Endothelial cell of umbilical vein (primary cell): ENCODE results near the gene MAP3K7CL. TPM values are rescaled to one million over a fixed set of nuclear protein-coding genes. Genes with fewer than 3 reads are reported as not detected.

ENCODE experiments used
- BruUV-seq: library from RNA; stranded (reverse); fragments of 400-500 nt; replicated peaks from 2 replicates; lab custom pipeline; 2021; lab: Mats Ljungman, UMichigan
- CTCF ChIA-PET: fragments of 300-600, 350-600 bp; sonication (Branson Sonifier 250); formaldehyde crosslinking; loops from one replicate; lab custom pipeline; 2021; ENCODE audit warnings: antibody characterized with exemption, inconsistent platforms; lab: Charles Lee
- POLR2A ChIA-PET: fragments of 300-600, 350-600 bp; sonication (Branson Sonifier 250); formaldehyde crosslinking; loops from one replicate; lab custom pipeline; 2021; ENCODE audit warnings: antibody characterized with exemption, inconsistent platforms; lab: Charles Lee
- DNase-seq: peaks from one replicate; pipeline ENCODE4 v3.0.0-alpha.2; 2011; ENCODE audit warnings: low read depth, low spot score
- FAIRE-seq: peaks from 2 replicates; lab custom pipeline; 2011; peaks lifted over from hg19 to GRCh38; lab: Jason Lieb, UNC
- H2AFZ ChIP-seq: 2 replicates; pipeline ENCODE4 v1.6.0; 2012; ENCODE audit warnings: low read depth, low read length, control low read depth, inconsistent platforms
- H3K27ac ChIP-seq: 2 replicates; pipeline ENCODE4 v1.5.1; 2011; ENCODE audit warnings: low read depth, mild to moderate bottlenecking, control low read depth, low read length, moderate library complexity; ENCODE audit not compliant: insufficient read depth
- H3K27me3 ChIP-seq, 2 experiments: 2 replicates each; pipeline versions ENCODE4 v1.6.0 to v1.6.1; 2011; ENCODE audit warnings: low read length in 2 of 2, mixed read lengths in 1 of 2; ENCODE audit not compliant: control insufficient read depth in 2 of 2, insufficient read depth in 2 of 2
- H3K36me3 ChIP-seq, 2 experiments: 2 replicates in 1 of 2; 3 replicates in 1 of 2; pipeline ENCODE4 v1.5.1; 2011; ENCODE audit warnings: low read length in 2 of 2, mild to moderate bottlenecking in 1 of 2, moderate library complexity in 1 of 2; ENCODE audit not compliant: control insufficient read depth in 2 of 2, insufficient read depth in 2 of 2; ENCODE audit errors: extremely low read depth in 1 of 2
- H3K4me1 ChIP-seq: 3 replicates; pipeline ENCODE4 v1.5.1; 2011; ENCODE audit warnings: mild to moderate bottlenecking, low read length; ENCODE audit not compliant: control insufficient read depth, insufficient read depth; ENCODE audit errors: extremely low read depth
- H3K4me2 ChIP-seq: 2 replicates; pipeline ENCODE4 v1.6.1; 2011; ENCODE audit warnings: low read length, control low read depth, mixed read lengths; ENCODE audit not compliant: insufficient read depth
- H3K4me3 ChIP-seq, 3 experiments: fragments of 200-600 bp in 1 of 3; sonication (generic), shearing (Covaris generic) in 1 of 3; replicated peaks in 1 of 3; 2 replicates each; pipeline ENCODE4 v1.5.1; 2011 to 2016; ENCODE audit warnings: control low read depth in 3 of 3, low read length in 3 of 3, mild to moderate bottlenecking in 2 of 3, inconsistent platforms in 1 of 3, low read depth in 1 of 3, moderate library complexity in 1 of 3; ENCODE audit not compliant: insufficient read depth in 1 of 3
- H3K79me2 ChIP-seq: 2 replicates; pipeline ENCODE4 v1.6.0; 2012; ENCODE audit warnings: low read length, inconsistent platforms; ENCODE audit not compliant: control insufficient read depth, insufficient read depth
- H3K9ac ChIP-seq: replicated peaks from 2 replicates; pipeline ENCODE3; 2011; ENCODE audit warnings: low read length, control low read depth; ENCODE audit not compliant: insufficient read depth; ENCODE audit errors: extremely low read depth
- H3K9me1 ChIP-seq: replicated peaks from 3 replicates; pipeline ENCODE4 v1.6.0; 2011; ENCODE audit warnings: mild to moderate bottlenecking, low read length; ENCODE audit not compliant: control insufficient read depth, insufficient read depth; ENCODE audit errors: extremely low read depth
- H3K9me3 ChIP-seq: replicated peaks from 2 replicates; pipeline ENCODE4 v1.5.1; 2012; ENCODE audit warnings: low read length, inconsistent platforms; ENCODE audit not compliant: control insufficient read depth, insufficient read depth
- H4K20me1 ChIP-seq: replicated peaks from 2 replicates; pipeline ENCODE3; 2011; ENCODE audit warnings: mild to moderate bottlenecking, low read length; ENCODE audit not compliant: control insufficient read depth, insufficient read depth; ENCODE audit errors: extremely low read depth
- EZH2 ChIP-seq: IDR thresholded peaks from 2 replicates; pipeline ENCODE4 v1.6.1; 2012; ENCODE audit warnings: borderline replicate concordance, low read depth, mild to moderate bottlenecking, moderate library complexity, low read length, inconsistent platforms; ENCODE audit not compliant: severe bottlenecking
- FOS ChIP-seq: IDR thresholded peaks from 2 replicates; pipeline ENCODE4 v1.6.1; 2011; ENCODE audit warnings: mild to moderate bottlenecking, low read length, moderate library complexity, borderline replicate concordance; ENCODE audit not compliant: insufficient read depth
- GATA2 ChIP-seq: IDR thresholded peaks from 2 replicates; pipeline ENCODE4 v1.7.0; 2011; ENCODE audit warnings: low read depth, mild to moderate bottlenecking, moderate library complexity, mixed read lengths, low read length; ENCODE audit not compliant: insufficient read length, insufficient read depth
- JUN ChIP-seq: IDR thresholded peaks from 2 replicates; pipeline ENCODE4 v1.6.1; 2011; ENCODE audit warnings: borderline replicate concordance, low read depth; ENCODE audit not compliant: insufficient read length, insufficient read depth
- MAX ChIP-seq: IDR thresholded peaks from 2 replicates; pipeline ENCODE4 v1.6.1; 2011; ENCODE audit not compliant: insufficient read depth, insufficient read length
- MYC ChIP-seq: IDR thresholded peaks from one replicate; pipeline ENCODE4 v1.6.1; 2011; ENCODE audit warnings: mild to moderate bottlenecking, low read depth, low read length
- POLR2A ChIP-seq: IDR thresholded peaks from 2 replicates; pipeline ENCODE4 v1.6.1; 2012; ENCODE audit warnings: low read depth, mild to moderate bottlenecking, control low read depth, low read length
- POLR2AphosphoS5 ChIP-seq: IDR thresholded peaks from 2 replicates; pipeline ENCODE4 v1.6.1; 2012; ENCODE audit warnings: low read depth, mild to moderate bottlenecking, control low read depth, low read length, moderate library complexity; ENCODE audit not compliant: insufficient read depth
- dilution Hi-C: fragments of 300-500 bp; cut with MboI; formaldehyde crosslinking; loops from one replicate; pipeline ENCODE4 v1.15.0; 2019; ENCODE audit warnings: low sequenced_read_pairs; ENCODE audit not compliant: extremely low pct_ligation_motif_present
- intact Hi-C: fragments of 100-400 bp; cut with micrococcal nuclease; formaldehyde crosslinking; loops from one replicate; pipeline ENCODE4 v1.10.0; 2022
- polyA plus RNA-seq, 4 experiments: library from polyadenylated mRNA; depleted of rRNA in 3 of 4; stranded (reverse) in 3 of 4; unstranded in 1 of 4; fragments of >200 nt; gene quantifications; 2 replicates each; pipeline versions ENCODE4 v1.2.1 to v1.2.3, GENCODE V29; 2011 to 2012; ENCODE audit warnings: missing spikeins in 1 of 4
- total RNA-seq: library from RNA; stranded (reverse); gene quantifications from 2 replicates; pipeline ENCODE4 v1.2.3, GENCODE V29; 2021
- TF ChIP-seq, protein P1 (sequence below), 2 donors: IDR thresholded peaks; 1 replicate in 1 of 2; 2 replicates in 1 of 2; pipeline ENCODE4 v1.5.1; 2011; ENCODE audit warnings: low read length in 2 of 2, mild to moderate bottlenecking in 2 of 2, moderate library complexity in 2 of 2, control low read depth in 1 of 2, inconsistent platforms in 1 of 2, low read depth in 1 of 2; ENCODE audit not compliant: insufficient read depth in 1 of 2; ENCODE audit errors: extremely low read depth in 1 of 2

The MAP3K7CL gene
- total and polyA plus RNA-seq, 2 donors (not counting 3 experiments of a cell fraction or from before 2014, with no cell fraction given), result 6.1 to 8.1 TPM

GRCh38 chr21:29155933-29156260 lies 25.5 kb downstream of the MAP3K7CL start:
- H3K27ac ChIP-seq, result no peak overlapping the region
- dilution Hi-C loops, result no loop called here

More at GRCh38 chr21:29155933-29156260, 25.5 kb downstream of the MAP3K7CL start:
- TF ChIP-seq EZH2 (no peak), FOS (no peak), GATA2 (no peak), JUN (no peak), POLR2AphosphoS5 (no peak), MAX (no peak), POLR2A (no peak), MYC (no peak)
- TF ChIP-seq, protein P1, sequence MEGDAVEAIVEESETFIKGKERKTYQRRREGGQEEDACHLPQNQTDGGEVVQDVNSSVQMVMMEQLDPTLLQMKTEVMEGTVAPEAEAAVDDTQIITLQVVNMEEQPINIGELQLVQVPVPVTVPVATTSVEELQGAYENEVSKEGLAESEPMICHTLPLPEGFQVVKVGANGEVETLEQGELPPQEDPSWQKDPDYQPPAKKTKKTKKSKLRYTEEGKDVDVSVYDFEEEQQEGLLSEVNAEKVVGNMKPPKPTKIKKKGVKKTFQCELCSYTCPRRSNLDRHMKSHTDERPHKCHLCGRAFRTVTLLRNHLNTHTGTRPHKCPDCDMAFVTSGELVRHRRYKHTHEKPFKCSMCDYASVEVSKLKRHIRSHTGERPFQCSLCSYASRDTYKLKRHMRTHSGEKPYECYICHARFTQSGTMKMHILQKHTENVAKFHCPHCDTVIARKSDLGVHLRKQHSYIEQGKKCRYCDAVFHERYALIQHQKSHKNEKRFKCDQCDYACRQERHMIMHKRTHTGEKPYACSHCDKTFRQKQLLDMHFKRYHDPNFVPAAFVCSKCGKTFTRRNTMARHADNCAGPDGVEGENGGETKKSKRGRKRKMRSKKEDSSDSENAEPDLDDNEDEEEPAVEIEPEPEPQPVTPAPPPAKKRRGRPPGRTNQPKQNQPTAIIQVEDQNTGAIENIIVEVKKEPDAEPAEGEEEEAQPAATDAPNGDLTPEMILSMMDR (IDR thresholded peaks at IDR 0.05; ENCODE audit: extremely low read depth in 1 of 2, insufficient read depth in 1 of 2, low read depth in 1 of 2, low read length in 2 of 2), result no peak
- H3K9me1 ChIP-seq, result no peaks in the 10 kb centered on the region
- intact Hi-C loops, result no loop called here
- no TSS peak for BruUV-seq
- no peak overlapping the region for H3K4me2 ChIP-seq
- no peaks in the 10 kb centered on the region for H3K4me1 ChIP-seq
- FAIRE-seq (no peak), DNase-seq (no peak)
- H3K9me3 ChIP-seq, result no peaks in the 10 kb centered on the region
- ChIA-PET POLR2A (no interaction called here), CTCF (interaction anchor here (1.4 to 1.9 kb wide), 2 partner anchors 10 to 64 kb away, joined by 6 to 8 read pairs; no protein-coding TSS in a partner anchor)
- peak overlapping the region; percentile 77 for H2AFZ ChIP-seq
- H4K20me1 ChIP-seq, result no peaks in the 10 kb centered on the region
- no peaks in the 10 kb centered on the region for H3K27me3 ChIP-seq
- H3K9ac ChIP-seq, result no peak overlapping the region
- H3K79me2 ChIP-seq, result no peaks in the 10 kb centered on the region
- H3K4me3 ChIP-seq, result no peak overlapping the region
- no peaks in the 10 kb centered on the region for H3K36me3 ChIP-seq
